ENCODE data around the gene ULK2.

DNA sequence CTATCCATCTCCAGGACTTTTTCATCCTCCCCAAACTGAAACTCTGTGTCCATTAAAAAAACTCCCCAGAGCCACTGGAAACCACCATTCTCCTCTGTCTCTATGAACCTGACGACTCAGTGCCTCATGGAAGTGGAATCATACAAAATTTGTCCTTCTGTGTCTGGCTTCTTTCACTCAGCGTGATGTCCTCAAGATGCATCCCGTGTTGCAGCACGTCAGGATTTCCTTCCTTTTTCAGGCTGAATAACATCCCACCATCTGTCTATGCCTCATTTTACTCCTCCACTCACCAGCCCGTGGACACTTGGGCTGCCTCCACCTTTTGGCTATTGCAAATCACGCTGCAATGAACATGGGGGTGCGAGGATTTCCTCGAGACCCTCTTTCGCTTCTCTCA, 107.0 kb downstream of the ULK2 start:
- TF ChIP-seq EZH2 (IDR thresholded peaks at IDR 0.05; ENCODE audit: insufficient read depth, poor library complexity, severe bottlenecking) (no peak), EZH2phosphoT487 (IDR thresholded peaks at IDR 0.05; ENCODE audit: insufficient read depth, low read depth) (no peak)
